ENCODE measurements around the gene FAM161B.
"Not testable (repeated sequence)": the region's sequence is repeated elsewhere in the genome, so short reads cannot be mapped to it uniquely, and the experiment has no call there.

FAM161B gene

DNA sequence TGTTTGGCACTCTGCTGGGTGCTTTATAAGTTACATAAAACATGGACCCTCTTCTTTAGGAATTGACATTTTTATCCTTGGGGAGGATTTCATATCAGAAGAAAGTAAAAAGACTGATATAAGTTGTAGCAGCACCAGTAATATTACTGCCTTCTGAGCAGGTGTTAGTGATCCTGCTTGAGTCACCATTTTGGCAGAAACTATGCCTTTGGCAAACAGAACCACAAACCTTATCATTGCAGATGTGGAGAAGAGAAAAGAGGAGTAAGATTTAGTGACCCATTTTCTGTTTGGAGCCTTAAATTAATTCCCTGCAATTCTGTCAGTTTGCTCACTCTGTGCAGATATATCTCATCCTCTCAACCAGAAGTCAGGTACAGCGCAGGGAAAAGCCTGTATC lies 40.2 kb downstream of the FAM161B start:
- FAIRE-seq, result no peak
- no peak for TF ChIP-seq CTCF (IDR thresholded peaks at IDR 0.05; ENCODE audit: insufficient read depth, missing control alignments)

DNA sequence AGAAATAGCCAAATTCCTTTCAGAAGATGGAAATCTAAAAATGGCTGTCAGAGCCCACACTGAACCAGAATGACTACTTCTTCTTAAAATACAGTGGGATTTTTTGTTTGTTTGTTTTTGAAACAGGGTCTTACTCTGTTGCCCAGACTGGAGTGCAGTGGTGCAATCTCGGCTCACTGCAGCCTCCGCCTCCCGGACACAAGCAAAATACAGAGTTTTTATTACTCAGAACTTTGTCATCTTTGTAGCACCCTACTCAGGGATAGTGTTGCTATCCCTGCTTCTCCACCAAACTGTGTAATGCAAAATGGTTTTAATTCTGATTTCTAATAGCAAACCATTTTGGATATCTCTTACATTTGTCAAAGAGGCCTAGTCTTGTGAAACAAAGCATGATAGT lies 46.9 kb downstream of the FAM161B start:
- FAIRE-seq, result no peak
- no peak for TF ChIP-seq CTCF (IDR thresholded peaks at IDR 0.05; ENCODE audit: insufficient read depth, missing control alignments)
- no peak for DNase-seq (ENCODE audit: insufficient read length, low spot score)

More for the DNA sequence above, 40.2 kb downstream of the FAM161B start:
- no peak for DNase-seq (ENCODE audit: insufficient read length, low spot score)

- no peak for TF ChIP-seq CTCF (IDR thresholded peaks at IDR 0.05; ENCODE audit: insufficient read depth, missing control alignments)
- FAIRE-seq, result no peak
Measured at GRCh38 chr14:73896521-73896920, 53.4 kb downstream of the FAM161B start.

DNA sequence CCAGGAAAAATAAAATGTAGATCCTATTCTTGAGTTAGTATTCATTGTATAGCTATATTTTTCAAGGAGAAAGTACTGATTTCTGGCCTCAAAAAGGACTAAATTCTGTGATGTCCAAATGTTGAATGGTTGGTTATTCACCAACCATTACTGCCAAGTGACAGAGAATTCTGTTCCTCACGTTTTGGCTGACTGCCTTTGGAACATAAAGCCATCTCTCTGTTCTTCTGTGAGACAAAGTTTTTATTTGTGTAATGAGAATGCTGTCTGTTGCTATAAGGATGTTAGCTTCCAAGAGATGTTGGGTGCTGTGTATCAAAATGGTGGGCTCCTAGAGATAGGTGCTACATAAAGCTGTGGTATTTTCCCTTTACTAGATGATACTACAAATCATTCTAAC lies 54.0 kb downstream of the FAM161B start:
- no peak for TF ChIP-seq CTCF (IDR thresholded peaks at IDR 0.05; ENCODE audit: insufficient read depth, missing control alignments)
- FAIRE-seq, result no peak

More at GRCh38 chr14:73896521-73896920, 53.4 kb downstream of the FAM161B start:
- DNase-seq (ENCODE audit: insufficient read length, low spot score), result no peak

DNA sequence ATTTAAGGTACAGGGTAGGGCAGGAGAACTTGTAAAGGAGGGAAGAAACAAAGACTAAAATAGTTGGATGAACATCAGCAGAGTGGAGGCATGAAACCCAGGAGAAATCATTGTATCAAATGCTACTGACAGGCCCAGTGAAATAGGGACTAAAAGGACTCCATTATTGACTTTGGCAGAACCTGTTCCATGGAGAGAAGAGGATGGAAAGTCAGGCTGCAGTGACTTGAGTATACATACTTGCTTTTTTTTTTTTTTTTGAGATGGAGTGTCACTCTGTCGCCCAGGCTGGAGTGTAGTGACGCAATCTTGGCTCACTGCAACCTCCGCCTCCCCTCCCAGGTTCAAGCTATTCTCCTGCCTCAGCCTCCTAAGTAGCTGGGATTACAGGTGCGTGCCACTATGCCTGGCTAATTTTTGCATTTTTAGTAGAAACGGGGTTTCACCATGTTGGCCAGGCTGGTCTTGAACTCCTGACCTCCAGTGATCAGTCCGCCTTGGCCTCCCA lies 55.7 kb downstream of the FAM161B start:
- DNase-seq (ENCODE audit: insufficient read length, low spot score); FAIRE-seq: not testable (repeated sequence)

More for the DNA sequence above, 54.0 kb downstream of the FAM161B start:
- no peak for DNase-seq (ENCODE audit: insufficient read length, low spot score)

DNA sequence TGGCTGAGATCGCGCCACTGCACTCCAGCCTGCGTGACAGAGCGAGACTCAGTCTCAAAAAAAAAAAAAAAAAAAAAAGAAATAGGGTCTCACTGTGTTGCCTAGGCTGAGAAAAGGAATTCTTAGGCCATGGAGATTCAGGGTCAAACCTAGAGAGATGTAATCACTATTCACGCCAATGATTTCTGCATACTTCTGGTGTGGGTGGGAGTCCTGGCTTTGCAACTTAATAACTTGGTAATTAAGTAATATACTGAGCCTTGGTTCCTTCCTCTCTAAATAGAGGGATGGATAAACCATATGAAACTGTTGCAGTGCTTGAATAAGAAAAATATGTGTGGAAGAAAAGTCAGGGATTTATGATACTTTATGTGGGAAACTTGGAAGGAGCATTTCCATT lies 60.5 kb downstream of the FAM161B start:
- no peak for DNase-seq (ENCODE audit: insufficient read length, low spot score)
- no peak for FAIRE-seq
- TF ChIP-seq CTCF (IDR thresholded peaks at IDR 0.05; ENCODE audit: insufficient read depth, missing control alignments), result no peak

DNA sequence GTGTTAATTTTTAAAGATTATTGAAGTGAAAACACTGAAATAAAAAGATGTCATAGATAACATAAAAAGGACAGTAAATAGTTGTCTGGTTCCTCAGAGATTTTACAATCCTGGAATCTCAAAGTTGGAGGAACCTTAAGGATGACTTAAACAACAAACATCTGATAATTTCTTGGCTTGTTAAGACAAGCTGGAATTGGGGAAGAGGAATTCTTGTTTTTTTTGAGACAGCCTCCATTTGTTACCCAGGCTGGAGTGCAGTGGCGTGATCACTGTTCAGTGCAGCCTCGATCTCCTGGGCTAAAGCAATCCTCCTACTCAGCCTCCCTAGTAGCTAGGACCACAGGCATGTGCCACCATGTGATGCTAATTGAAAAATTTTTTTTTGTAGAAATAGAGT lies 60.9 kb downstream of the FAM161B start:
- no peak for TF ChIP-seq CTCF (IDR thresholded peaks at IDR 0.05; ENCODE audit: insufficient read depth, missing control alignments)
- FAIRE-seq (no peak), DNase-seq (ENCODE audit: insufficient read length, low spot score) (no peak)

GRCh38 chr14:73888460-73888725 lies 61.5 kb downstream of the FAM161B start:
- DNase-seq (ENCODE audit: insufficient read length, low spot score), result no peak
- FAIRE-seq, result no peak
- TF ChIP-seq CTCF (IDR thresholded peaks at IDR 0.05; ENCODE audit: insufficient read depth, missing control alignments), result no peak

Data from D721Med (cell line).